Panc1 (cell line): ENCODE measurements around the gene SSBP2.

Experiments
- CTCF ChIP-seq: fragments of 450-650 bp; IDR thresholded peaks from 2 replicates; pipeline ENCODE4 v1.5.1; 2017; ENCODE audit warnings: mild to moderate bottlenecking
- POLR2AphosphoS5 ChIP-seq: IDR thresholded peaks from 2 replicates; pipeline ENCODE4 v1.6.1; 2012; ENCODE audit warnings: mild to moderate bottlenecking, low read depth, low read length, moderate library complexity
- REST ChIP-seq, 2 experiments: IDR thresholded peaks; 2 replicates each; pipeline ENCODE4 v1.6.1; 2011 to 2012; ENCODE audit warnings: low read depth in 2 of 2, control low read depth in 1 of 2, low read length in 1 of 2, mild to moderate bottlenecking in 1 of 2, moderate library complexity in 1 of 2; ENCODE audit not compliant: insufficient read depth in 1 of 2
- SIN3A ChIP-seq: IDR thresholded peaks from 2 replicates; pipeline ENCODE4 v1.6.1; 2012; ENCODE audit warnings: low read depth, mild to moderate bottlenecking, low read length, moderate library complexity, borderline replicate concordance; ENCODE audit not compliant: insufficient read depth
- TCF7L2 ChIP-seq: IDR thresholded peaks from 2 replicates; pipeline ENCODE4 v1.6.1; 2011; ENCODE audit warnings: mild to moderate bottlenecking, low read depth, low read length, inconsistent platforms

GRCh38 chr5:81506900-81507588, 243.9 kb downstream of the SSBP2 start:
- TF ChIP-seq CTCF (peak; percentile 85), TCF7L2 (no peak), POLR2AphosphoS5 (no peak), REST (IDR thresholded peaks at IDR 0.05; ENCODE audit: insufficient read depth in 1 of 2, low read depth in 2 of 2, low read length in 1 of 2) (no peak), SIN3A (no peak)
